ENCODE results near the gene NAGK.
"Not testable (repeated sequence)": the region's sequence is repeated elsewhere in the genome, so short reads cannot be mapped to it uniquely, and the experiment has no call there.

The NAGK gene

GRCh38 chr2:71103809-71104208 lies 35.4 kb downstream of the NAGK start:
- Histone ChIP-seq H3K36me3 (ENCODE audit: control insufficient read depth in 2 of 2, insufficient read depth in 1 of 2, low read length in 2 of 2) (peaks cover 0 to 4% of the 10 kb centered on the region in 2 experiments; a peak in 2 of 3 replicates), H3K9me3 (ENCODE audit: control insufficient read depth, insufficient read depth, low read depth, low read length) (no peaks in the 10 kb centered on the region), H3K4me3 (ENCODE audit: low read depth, low read length) (no peak overlapping the region), H3K4me1 (ENCODE audit: control insufficient read depth, insufficient read depth, low read length) (no peaks in the 10 kb centered on the region), H3K27ac (ENCODE audit: extremely low read depth, low read depth, low read length) (no peak overlapping the region)
- ChIA-PET POLR2A (no interaction called here), CTCF (no interaction called here)
- TF ChIP-seq GFI1B (tag by site-specific recombination; IDR thresholded peaks at IDR 0.05), result no peak
- TF ChIP-seq ZNF629 (tag by site-specific recombination; IDR thresholded peaks at IDR 0.05), result no peak
- TF ChIP-seq ZNF266 (tag by site-specific recombination; IDR thresholded peaks at IDR 0.05; ENCODE audit: low read depth), result no peak
- no peak for TF ChIP-seq ZNF341 (tag by site-specific recombination; IDR thresholded peaks at IDR 0.05; ENCODE audit: low read depth)
- TF ChIP-seq, protein P1, sequence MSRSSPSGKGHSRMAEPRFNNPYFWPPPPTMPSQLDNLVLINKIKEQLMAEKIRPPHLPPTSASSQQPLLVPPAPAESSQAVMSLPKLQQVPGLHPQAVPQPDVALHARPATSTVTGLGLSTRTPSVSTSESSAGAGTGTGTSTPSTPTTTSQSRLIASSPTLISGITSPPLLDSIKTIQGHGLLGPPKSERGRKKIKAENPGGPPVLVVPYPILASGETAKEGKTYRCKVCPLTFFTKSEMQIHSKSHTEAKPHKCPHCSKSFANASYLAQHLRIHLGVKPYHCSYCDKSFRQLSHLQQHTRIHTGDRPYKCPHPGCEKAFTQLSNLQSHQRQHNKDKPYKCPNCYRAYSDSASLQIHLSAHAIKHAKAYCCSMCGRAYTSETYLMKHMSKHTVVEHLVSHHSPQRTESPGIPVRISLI (tag by site-specific recombination; IDR thresholded peaks at IDR 0.05), result no peak
- no peak for TF ChIP-seq ZNF48 (tag by site-specific recombination; IDR thresholded peaks at IDR 0.05)
- no peak for TF ChIP-seq MEIS1 (CRISPR knock-in tag; IDR thresholded peaks at IDR 0.05; ENCODE audit: borderline replicate concordance)
- TF ChIP-seq, protein P2, sequence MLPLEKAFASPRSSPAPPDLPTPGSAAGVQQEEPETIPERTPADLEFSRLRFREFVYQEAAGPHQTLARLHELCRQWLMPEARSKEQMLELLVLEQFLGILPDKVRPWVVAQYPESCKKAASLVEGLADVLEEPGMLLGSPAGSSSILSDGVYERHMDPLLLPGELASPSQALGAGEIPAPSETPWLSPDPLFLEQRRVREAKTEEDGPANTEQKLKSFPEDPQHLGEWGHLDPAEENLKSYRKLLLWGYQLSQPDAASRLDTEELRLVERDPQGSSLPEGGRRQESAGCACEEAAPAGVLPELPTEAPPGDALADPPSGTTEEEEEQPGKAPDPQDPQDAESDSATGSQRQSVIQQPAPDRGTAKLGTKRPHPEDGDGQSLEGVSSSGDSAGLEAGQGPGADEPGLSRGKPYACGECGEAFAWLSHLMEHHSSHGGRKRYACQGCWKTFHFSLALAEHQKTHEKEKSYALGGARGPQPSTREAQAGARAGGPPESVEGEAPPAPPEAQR (tag by site-specific recombination; IDR thresholded peaks at IDR 0.05), result no peak
- no peak for TF ChIP-seq KLF7 (tag by site-specific recombination; IDR thresholded peaks at IDR 0.05; ENCODE audit: borderline replicate concordance)
- TF ChIP-seq ZNF555 (tag by site-specific recombination; conservative IDR thresholded peaks at IDR 0.05), result no peak
- no peak for TF ChIP-seq ZNF350 (tag by site-specific recombination; IDR thresholded peaks at IDR 0.05)
- no peak for TF ChIP-seq ZNF670 (tag by site-specific recombination; IDR thresholded peaks at IDR 0.05; ENCODE audit: low read depth)
- TF ChIP-seq GLI2 (tag by site-specific recombination; IDR thresholded peaks at IDR 0.05; ENCODE audit: borderline replicate concordance, low read depth), result no peak
- no peak for TF ChIP-seq REPIN1 (tag by site-specific recombination; IDR thresholded peaks at IDR 0.05; ENCODE audit: low read depth)
- TF ChIP-seq SP3 (tag by site-specific recombination; IDR thresholded peaks at IDR 0.05), result no peak
- TF ChIP-seq HOXA7 (CRISPR knock-in tag; IDR thresholded peaks at IDR 0.05; ENCODE audit: borderline replicate concordance), result no peak
- TF ChIP-seq ZNF2 (tag by site-specific recombination; IDR thresholded peaks at IDR 0.05), result no peak
- no peak for TF ChIP-seq ZNF660 (tag by site-specific recombination; IDR thresholded peaks at IDR 0.05)

GRCh38 chr2:71106463-71106862 lies 38.0 kb downstream of the NAGK start:
- H3K27ac ChIP-seq (ENCODE audit: extremely low read depth, low read depth, low read length); H3K9me3 ChIP-seq (ENCODE audit: control insufficient read depth, insufficient read depth, low read depth, low read length); POLR2A ChIA-PET; H3K4me1 ChIP-seq (ENCODE audit: control insufficient read depth, insufficient read depth, low read length); H3K4me3 ChIP-seq (ENCODE audit: low read depth, low read length); CTCF ChIA-PET: not testable (repeated sequence)
- peaks cover 4 to 14% of the 10 kb centered on the region in 2 experiments; a peak in 2 of 3 replicates for H3K36me3 ChIP-seq (ENCODE audit: control insufficient read depth in 2 of 2, insufficient read depth in 1 of 2, low read length in 2 of 2)

- Histone ChIP-seq H3K9me3 (ENCODE audit: control insufficient read depth, insufficient read depth, low read depth, low read length) (no peaks in the 10 kb centered on the region), H3K36me3 (ENCODE audit: control insufficient read depth in 2 of 2, insufficient read depth in 1 of 2, low read length in 2 of 2) (peaks cover 4 to 14% of the 10 kb centered on the region in 2 experiments; a peak in 2 of 3 replicates), H3K4me3 (ENCODE audit: low read depth, low read length) (no peak overlapping the region), H3K27ac (ENCODE audit: extremely low read depth, low read depth, low read length) (no peak overlapping the region), H3K4me1 (ENCODE audit: control insufficient read depth, insufficient read depth, low read length) (no peaks in the 10 kb centered on the region)
- POLR2A ChIA-PET, result no interaction called here
- CTCF ChIA-PET, result no interaction called here
- no peak for TF ChIP-seq ZSCAN23 (tag by site-specific recombination; IDR thresholded peaks at IDR 0.05)
- TF ChIP-seq SP3 (tag by site-specific recombination; IDR thresholded peaks at IDR 0.05), result no peak
- TF ChIP-seq ZXDB (tag by site-specific recombination; IDR thresholded peaks at IDR 0.05), result no peak
- no peak for TF ChIP-seq ZNF549 (tag by site-specific recombination; IDR thresholded peaks at IDR 0.05)
- TF ChIP-seq, protein P3, sequence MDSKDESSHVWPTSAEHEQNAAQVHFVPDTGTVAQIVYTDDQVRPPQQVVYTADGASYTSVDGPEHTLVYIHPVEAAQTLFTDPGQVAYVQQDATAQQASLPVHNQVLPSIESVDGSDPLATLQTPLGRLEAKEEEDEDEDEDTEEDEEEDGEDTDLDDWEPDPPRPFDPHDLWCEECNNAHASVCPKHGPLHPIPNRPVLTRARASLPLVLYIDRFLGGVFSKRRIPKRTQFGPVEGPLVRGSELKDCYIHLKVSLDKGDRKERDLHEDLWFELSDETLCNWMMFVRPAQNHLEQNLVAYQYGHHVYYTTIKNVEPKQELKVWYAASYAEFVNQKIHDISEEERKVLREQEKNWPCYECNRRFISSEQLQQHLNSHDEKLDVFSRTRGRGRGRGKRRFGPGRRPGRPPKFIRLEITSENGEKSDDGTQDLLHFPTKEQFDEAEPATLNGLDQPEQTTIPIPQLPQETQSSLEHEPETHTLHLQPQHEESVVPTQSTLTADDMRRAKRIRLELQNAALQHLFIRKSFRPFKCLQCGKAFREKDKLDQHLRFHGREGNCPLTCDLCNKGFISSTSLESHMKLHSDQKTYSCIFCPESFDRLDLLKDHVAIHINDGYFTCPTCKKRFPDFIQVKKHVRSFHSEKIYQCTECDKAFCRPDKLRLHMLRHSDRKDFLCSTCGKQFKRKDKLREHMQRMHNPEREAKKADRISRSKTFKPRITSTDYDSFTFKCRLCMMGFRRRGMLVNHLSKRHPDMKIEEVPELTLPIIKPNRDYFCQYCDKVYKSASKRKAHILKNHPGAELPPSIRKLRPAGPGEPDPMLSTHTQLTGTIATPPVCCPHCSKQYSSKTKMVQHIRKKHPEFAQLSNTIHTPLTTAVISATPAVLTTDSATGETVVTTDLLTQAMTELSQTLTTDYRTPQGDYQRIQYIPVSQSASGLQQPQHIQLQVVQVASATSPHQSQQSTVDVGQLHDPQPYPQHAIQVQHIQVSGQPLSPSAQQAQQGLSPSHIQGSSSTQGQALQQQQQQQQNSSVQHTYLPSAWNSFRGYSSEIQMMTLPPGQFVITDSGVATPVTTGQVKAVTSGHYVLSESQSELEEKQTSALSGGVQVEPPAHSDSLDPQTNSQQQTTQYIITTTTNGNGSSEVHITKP (tag by site-specific recombination; IDR thresholded peaks at IDR 0.05), result peak; percentile 65
These were observed 39.6 kb downstream of the NAGK start for GRCh38 chr2:71108091-71108490.
